ENCODE data around the gene ASPG.

DNA sequence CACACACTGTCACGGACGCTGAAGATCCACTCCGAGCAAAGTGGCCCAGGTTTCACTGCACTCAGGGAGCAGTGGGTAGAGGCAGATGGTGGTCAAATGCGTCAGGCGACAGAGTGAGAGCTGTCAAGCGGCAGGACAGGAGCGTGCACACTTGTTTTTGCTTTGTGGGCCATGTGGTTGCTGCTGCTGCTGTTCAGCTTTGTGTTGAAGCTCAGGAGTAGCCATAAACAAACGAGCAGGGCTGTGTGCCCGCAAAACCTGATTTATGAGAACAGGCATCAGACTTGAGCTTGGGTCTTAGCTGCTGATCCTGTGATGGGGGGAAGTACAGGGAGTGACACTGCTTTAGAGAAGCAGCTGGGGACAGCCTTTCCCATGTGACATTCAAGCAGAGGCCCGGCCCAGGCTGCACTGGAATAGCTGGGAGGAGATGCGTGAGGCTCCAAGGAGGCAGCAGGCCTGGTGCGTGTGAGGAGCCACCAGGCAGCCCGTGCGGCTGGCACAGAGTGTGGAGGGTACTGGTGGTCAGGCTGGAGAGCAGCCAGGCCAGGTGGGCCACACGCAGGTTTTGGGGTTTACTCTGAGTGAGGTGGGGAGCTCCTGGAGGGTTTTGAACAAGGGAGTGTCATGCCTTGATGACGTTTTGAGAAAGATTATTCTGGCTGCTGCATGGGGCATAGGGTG, 31.1 kb upstream of the ASPG start:
- TF ChIP-seq, protein P1, sequence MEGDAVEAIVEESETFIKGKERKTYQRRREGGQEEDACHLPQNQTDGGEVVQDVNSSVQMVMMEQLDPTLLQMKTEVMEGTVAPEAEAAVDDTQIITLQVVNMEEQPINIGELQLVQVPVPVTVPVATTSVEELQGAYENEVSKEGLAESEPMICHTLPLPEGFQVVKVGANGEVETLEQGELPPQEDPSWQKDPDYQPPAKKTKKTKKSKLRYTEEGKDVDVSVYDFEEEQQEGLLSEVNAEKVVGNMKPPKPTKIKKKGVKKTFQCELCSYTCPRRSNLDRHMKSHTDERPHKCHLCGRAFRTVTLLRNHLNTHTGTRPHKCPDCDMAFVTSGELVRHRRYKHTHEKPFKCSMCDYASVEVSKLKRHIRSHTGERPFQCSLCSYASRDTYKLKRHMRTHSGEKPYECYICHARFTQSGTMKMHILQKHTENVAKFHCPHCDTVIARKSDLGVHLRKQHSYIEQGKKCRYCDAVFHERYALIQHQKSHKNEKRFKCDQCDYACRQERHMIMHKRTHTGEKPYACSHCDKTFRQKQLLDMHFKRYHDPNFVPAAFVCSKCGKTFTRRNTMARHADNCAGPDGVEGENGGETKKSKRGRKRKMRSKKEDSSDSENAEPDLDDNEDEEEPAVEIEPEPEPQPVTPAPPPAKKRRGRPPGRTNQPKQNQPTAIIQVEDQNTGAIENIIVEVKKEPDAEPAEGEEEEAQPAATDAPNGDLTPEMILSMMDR (IDR thresholded peaks at IDR 0.05; ENCODE audit: insufficient read depth, low read length): no peak
- TF ChIP-seq POLR2AphosphoS5 (IDR thresholded peaks at IDR 0.05; ENCODE audit: low read depth) (no peak), SPI1 (IDR thresholded peaks at IDR 0.05; ENCODE audit: borderline replicate concordance, low read depth) (no peak), GABPA (IDR thresholded peaks at IDR 0.05; ENCODE audit: low read depth) (no peak)
- TF ChIP-seq, protein P2, sequence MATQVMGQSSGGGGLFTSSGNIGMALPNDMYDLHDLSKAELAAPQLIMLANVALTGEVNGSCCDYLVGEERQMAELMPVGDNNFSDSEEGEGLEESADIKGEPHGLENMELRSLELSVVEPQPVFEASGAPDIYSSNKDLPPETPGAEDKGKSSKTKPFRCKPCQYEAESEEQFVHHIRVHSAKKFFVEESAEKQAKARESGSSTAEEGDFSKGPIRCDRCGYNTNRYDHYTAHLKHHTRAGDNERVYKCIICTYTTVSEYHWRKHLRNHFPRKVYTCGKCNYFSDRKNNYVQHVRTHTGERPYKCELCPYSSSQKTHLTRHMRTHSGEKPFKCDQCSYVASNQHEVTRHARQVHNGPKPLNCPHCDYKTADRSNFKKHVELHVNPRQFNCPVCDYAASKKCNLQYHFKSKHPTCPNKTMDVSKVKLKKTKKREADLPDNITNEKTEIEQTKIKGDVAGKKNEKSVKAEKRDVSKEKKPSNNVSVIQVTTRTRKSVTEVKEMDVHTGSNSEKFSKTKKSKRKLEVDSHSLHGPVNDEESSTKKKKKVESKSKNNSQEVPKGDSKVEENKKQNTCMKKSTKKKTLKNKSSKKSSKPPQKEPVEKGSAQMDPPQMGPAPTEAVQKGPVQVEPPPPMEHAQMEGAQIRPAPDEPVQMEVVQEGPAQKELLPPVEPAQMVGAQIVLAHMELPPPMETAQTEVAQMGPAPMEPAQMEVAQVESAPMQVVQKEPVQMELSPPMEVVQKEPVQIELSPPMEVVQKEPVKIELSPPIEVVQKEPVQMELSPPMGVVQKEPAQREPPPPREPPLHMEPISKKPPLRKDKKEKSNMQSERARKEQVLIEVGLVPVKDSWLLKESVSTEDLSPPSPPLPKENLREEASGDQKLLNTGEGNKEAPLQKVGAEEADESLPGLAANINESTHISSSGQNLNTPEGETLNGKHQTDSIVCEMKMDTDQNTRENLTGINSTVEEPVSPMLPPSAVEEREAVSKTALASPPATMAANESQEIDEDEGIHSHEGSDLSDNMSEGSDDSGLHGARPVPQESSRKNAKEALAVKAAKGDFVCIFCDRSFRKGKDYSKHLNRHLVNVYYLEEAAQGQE (IDR thresholded peaks at IDR 0.05; ENCODE audit: insufficient replicate concordance, low read depth): no peak
